KMS-11 (cell line): ENCODE data around the gene PLIN4.

Experiments used
- H2AFZ ChIP-seq: fragments of 200-600 bp; sonication (generic); 2 replicates; pipeline ENCODE4 v1.6.1; 2016; ENCODE audit warnings: antibody characterized with exemption, mixed run types, low read depth
- H3K27ac ChIP-seq: fragments of 200-600 bp; sonication (generic); 2 replicates; pipeline ENCODE4 v1.6.1; 2016; ENCODE audit warnings: mild to moderate bottlenecking, mixed run types
- H3K27me3 ChIP-seq: fragments of 200-600 bp; sonication (generic); 2 replicates; pipeline ENCODE4 v1.6.1; 2017; ENCODE audit warnings: mild to moderate bottlenecking, low read depth, mixed run types, moderate library complexity; ENCODE audit not compliant: insufficient read depth
- H3K36me3 ChIP-seq: fragments of 200-600 bp; sonication (generic); 2 replicates; pipeline ENCODE4 v1.6.1; 2017; ENCODE audit warnings: mild to moderate bottlenecking, mixed run types; ENCODE audit not compliant: insufficient read depth
- H3K4me1 ChIP-seq: fragments of 200-600 bp; sonication (generic); 2 replicates; pipeline ENCODE4 v1.6.1; 2016; ENCODE audit warnings: mild to moderate bottlenecking, low read depth, mixed run types; ENCODE audit not compliant: poor library complexity, severe bottlenecking
- H3K4me2 ChIP-seq: fragments of 200-600 bp; sonication (generic); 2 replicates; pipeline ENCODE4 v1.7.0; 2016; ENCODE audit warnings: mild to moderate bottlenecking, mixed run types
- H3K4me3 ChIP-seq: fragments of 200-600 bp; sonication (generic); IDR thresholded peaks from 2 replicates; pipeline ENCODE4 v1.6.1; 2017; ENCODE audit warnings: low read depth, low read length, mixed read lengths; ENCODE audit not compliant: insufficient read depth
- H3K79me2 ChIP-seq: fragments of 200-600 bp; sonication (generic); 2 replicates; pipeline ENCODE4 v1.6.1; 2016; ENCODE audit warnings: low read depth, mixed run types; ENCODE audit not compliant: insufficient read depth
- H3K9ac ChIP-seq: fragments of 200-600 bp; sonication (generic); 2 replicates; pipeline ENCODE4 v1.6.1; 2016; ENCODE audit warnings: mild to moderate bottlenecking, mixed run types
- H4K20me1 ChIP-seq: fragments of 200-600 bp; sonication (generic); 2 replicates; pipeline ENCODE4 v1.6.1; 2016; ENCODE audit warnings: mild to moderate bottlenecking, mixed run types; ENCODE audit not compliant: insufficient read depth
- TF ChIP-seq, protein P1 (sequence below): fragments of 200-600 bp; sonication (generic); conservative IDR thresholded peaks from 2 replicates; pipeline ENCODE4 v1.6.1; 2017; ENCODE audit warnings: low read depth, mild to moderate bottlenecking, antibody characterized with exemption, low read length, moderate library complexity, mixed read lengths

The PLIN4 gene

DNA sequence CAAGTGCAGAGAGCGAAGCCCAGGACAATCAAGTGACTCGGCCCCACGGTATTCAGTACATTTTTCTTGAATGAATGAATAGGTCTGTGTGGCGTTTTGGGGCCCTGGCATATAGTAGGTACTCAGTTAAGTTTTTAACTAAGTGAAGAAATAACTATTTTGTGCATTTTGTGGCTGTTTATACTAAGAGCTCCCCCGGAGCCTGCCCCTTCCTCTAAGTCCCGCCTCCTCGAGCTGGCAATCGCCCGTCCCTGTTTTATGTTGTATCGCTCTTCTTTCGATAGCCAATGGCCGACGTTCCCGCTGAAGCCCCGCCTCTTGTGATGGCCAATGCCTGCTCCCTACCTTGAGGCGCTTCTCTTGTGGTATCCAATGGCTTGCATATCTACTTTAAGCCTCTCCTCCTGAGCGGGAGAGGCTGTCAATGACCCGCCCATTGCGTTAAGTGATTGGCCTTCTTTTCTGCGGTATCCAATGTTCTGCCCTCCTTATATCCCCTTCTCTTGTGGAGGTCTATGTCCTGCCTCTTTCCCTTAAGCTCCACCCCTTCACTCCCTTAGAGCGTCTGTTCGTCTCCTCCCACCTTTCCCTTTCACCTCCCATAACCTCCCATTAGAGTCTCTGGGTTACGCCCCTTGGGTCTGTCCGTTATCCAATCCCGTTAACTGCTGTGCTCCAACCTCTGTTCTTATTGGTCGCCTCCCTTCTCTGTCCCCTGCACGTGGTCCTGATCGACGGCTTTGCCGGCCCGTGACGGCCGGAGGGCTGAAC is 46.7 kb downstream of the PLIN4 start:
- H3K4me3 ChIP-seq, result no peak overlapping the region
- H4K20me1 ChIP-seq, result no peaks in the 10 kb centered on the region
- H3K27me3 ChIP-seq, result no peaks in the 10 kb centered on the region
- H3K79me2 ChIP-seq, result peaks cover 10% of the 10 kb centered on the region
- H3K9ac ChIP-seq, result peak overlapping the region; percentile 61
- TF ChIP-seq, protein P1, sequence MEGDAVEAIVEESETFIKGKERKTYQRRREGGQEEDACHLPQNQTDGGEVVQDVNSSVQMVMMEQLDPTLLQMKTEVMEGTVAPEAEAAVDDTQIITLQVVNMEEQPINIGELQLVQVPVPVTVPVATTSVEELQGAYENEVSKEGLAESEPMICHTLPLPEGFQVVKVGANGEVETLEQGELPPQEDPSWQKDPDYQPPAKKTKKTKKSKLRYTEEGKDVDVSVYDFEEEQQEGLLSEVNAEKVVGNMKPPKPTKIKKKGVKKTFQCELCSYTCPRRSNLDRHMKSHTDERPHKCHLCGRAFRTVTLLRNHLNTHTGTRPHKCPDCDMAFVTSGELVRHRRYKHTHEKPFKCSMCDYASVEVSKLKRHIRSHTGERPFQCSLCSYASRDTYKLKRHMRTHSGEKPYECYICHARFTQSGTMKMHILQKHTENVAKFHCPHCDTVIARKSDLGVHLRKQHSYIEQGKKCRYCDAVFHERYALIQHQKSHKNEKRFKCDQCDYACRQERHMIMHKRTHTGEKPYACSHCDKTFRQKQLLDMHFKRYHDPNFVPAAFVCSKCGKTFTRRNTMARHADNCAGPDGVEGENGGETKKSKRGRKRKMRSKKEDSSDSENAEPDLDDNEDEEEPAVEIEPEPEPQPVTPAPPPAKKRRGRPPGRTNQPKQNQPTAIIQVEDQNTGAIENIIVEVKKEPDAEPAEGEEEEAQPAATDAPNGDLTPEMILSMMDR, result no peak
- peak overlapping the region; percentile 78 for H2AFZ ChIP-seq
- H3K36me3 ChIP-seq, result no peaks in the 10 kb centered on the region
- peak overlapping the region; percentile 61; the same call in 1 of the 2 replicates for H3K4me2 ChIP-seq
- H3K27ac ChIP-seq, result peak overlapping the region; percentile 81
- peaks cover 4% of the 10 kb centered on the region for H3K4me1 ChIP-seq

- TF ChIP-seq, protein P1, result no peak
- Histone ChIP-seq H4K20me1 (no peaks in the 10 kb centered on the region), H3K4me2 (no peak overlapping the region), H3K36me3 (no peaks in the 10 kb centered on the region), H3K4me1 (no peaks in the 10 kb centered on the region), H3K79me2 (peaks cover 4% of the 10 kb centered on the region), H3K27ac (no peak overlapping the region), H2AFZ (no peak overlapping the region), H3K9ac (no peak overlapping the region), H3K27me3 (no peaks in the 10 kb centered on the region), H3K4me3 (no peak overlapping the region)
These were observed 50.5 kb downstream of the PLIN4 start for GRCh38 chr19:4467835-4468234.

- no peaks in the 10 kb centered on the region for H4K20me1 ChIP-seq
- TF ChIP-seq, protein P1, result no peak
- H3K27me3 ChIP-seq, result peaks cover 8% of the 10 kb centered on the region; the same call in 1 of the 2 replicates
- H3K79me2 ChIP-seq, result no peaks in the 10 kb centered on the region
- H2AFZ ChIP-seq, result no peak overlapping the region
- H3K4me2 ChIP-seq, result no peak overlapping the region
- H3K27ac ChIP-seq, result no peak overlapping the region
- H3K36me3 ChIP-seq, result no peaks in the 10 kb centered on the region
- no peak overlapping the region for H3K9ac ChIP-seq
- H3K4me1 ChIP-seq, result no peaks in the 10 kb centered on the region
- no peak overlapping the region for H3K4me3 ChIP-seq
These were observed 53.3 kb downstream of the PLIN4 start for GRCh38 chr19:4464815-4465581.

DNA sequence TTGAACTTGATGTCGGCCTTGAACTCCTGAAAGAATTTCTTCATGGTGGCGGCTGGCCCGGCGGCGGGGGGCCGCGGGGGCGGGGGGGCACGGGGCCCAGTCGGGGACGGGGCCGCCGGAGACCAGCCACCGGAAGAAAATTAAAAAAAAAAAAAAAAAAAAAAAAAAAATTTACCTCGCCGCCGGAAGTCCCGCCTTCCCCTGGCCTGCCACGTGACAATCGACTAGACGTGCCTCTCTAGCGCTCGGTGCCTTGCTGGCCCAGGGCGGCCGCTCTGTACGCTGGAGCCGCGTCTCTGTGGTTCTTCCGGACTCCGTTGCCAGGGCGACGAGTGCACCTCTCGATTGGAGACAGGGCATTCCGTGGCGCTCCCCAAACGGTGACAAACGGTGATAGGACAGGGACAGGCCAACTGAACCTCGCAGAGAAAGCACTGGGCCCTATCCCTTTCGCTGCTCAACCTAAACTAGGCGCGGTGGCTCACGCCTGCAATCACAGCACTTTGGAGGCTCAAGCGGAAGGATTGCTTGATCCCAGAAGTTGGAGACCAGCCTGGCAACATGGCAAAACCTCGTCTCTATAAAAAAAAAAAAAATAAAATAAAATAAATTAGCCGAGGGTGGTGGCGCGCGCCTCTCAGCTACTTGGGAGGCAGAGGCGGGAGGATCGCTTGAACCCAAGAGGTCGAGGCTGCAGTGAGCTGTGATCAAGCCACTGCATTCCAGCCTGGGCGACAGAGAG is 60.5 kb downstream of the PLIN4 start, which contains the start of gene UBXN6:
TSS of gene UBXN6 (minus strand) at position 141 of the 742 bp plus-strand sequence. CDS start at position 44, 97 bp downstream.
- Histone ChIP-seq H3K4me1 (peaks cover 10% of the 10 kb centered on the region), H3K27ac (peak within 1 kb of the TSS; percentile 29; the same call in 1 of the 2 replicates), H3K36me3 (no peaks in the 10 kb centered on the region), H4K20me1 (no peaks in the 10 kb centered on the region), H3K4me3 (no peak within 1 kb of the TSS), H3K4me2 (peak within 1 kb of the TSS; percentile 73), H3K79me2 (no peaks in the 10 kb centered on the region; the same call in 1 of the 2 replicates), H3K27me3 (peaks cover 8% of the 10 kb centered on the region; the same call in 1 of the 2 replicates), H3K9ac (no peak within 1 kb of the TSS), H2AFZ (peak within 1 kb of the TSS; percentile 42; the same call in 1 of the 2 replicates)
- TF ChIP-seq, protein P1, result no peak
